Natural killer cell (primary cell): ENCODE measurements around the gene MRPS33. TPM values are rescaled to one million over a fixed set of nuclear protein-coding genes. Genes with fewer than 3 reads are reported as not detected.

ENCODE experiments used
- ATAC-seq, 3 donors: fragments of 150-1000 bp in 2 of 3; fragments of 200-7000 bp in 1 of 3; cut with Tn5 transposase; 1 replicate in 1 of 3; 2 replicates in 2 of 3; pipeline ENCODE4 v1.10.0; 2021; ENCODE audit warnings: mild to moderate bottlenecking in 2 of 3, moderate library complexity in 2 of 3
- DNase-seq, 2 donors: peaks; one replicate each; pipeline versions ENCODE4 v3.0.0 to v3.0.0-alpha.2; 2013 to 2021; ENCODE audit warnings: mixed read lengths in 1 of 2
- H3K27ac ChIP-seq: one replicate; pipeline ENCODE4 v1.5.1; 2013; ENCODE audit warnings: mild to moderate bottlenecking, low read length
- H3K27me3 ChIP-seq: one replicate; pipeline ENCODE4 v1.6.1; 2013; ENCODE audit warnings: low read length; ENCODE audit not compliant: control insufficient read depth, insufficient read depth
- H3K36me3 ChIP-seq: one replicate; pipeline ENCODE4 v1.6.1; 2013; ENCODE audit warnings: low read length; ENCODE audit not compliant: control insufficient read depth, insufficient read depth
- H3K4me1 ChIP-seq: one replicate; pipeline ENCODE4 v1.6.1; 2013; ENCODE audit warnings: low read length; ENCODE audit not compliant: control insufficient read depth, insufficient read depth
- H3K4me3 ChIP-seq: one replicate; pipeline ENCODE4 v1.5.1; 2013; ENCODE audit warnings: low read length
- H3K9me3 ChIP-seq: one replicate; pipeline ENCODE4 v1.6.1; 2013; ENCODE audit warnings: low read length; ENCODE audit not compliant: control insufficient read depth, insufficient read depth
- H3K27ac Mint-ChIP-seq, 2 donors: one replicate each; pipeline ENCODE4 v1.8.0; 2022; ENCODE audit warnings: mild to moderate bottlenecking in 2 of 2, mixed read lengths in 2 of 2, moderate library complexity in 1 of 2
- H3K27me3 Mint-ChIP-seq, 2 donors: one replicate each; pipeline ENCODE4 v1.8.0; 2022; ENCODE audit warnings: low read depth in 2 of 2, mixed read lengths in 2 of 2
- H3K36me3 Mint-ChIP-seq: one replicate; pipeline ENCODE4 v1.8.0; 2022; ENCODE audit warnings: mixed read lengths
- H3K4me1 Mint-ChIP-seq, 2 donors: one replicate each; pipeline ENCODE4 v1.8.0; 2022; ENCODE audit warnings: mixed read lengths in 2 of 2
- H3K4me3 Mint-ChIP-seq: one replicate; pipeline ENCODE4 v1.8.0; 2022; ENCODE audit warnings: mild to moderate bottlenecking, moderate library complexity, mixed read lengths
- H3K9me3 Mint-ChIP-seq, 2 donors: one replicate each; pipeline ENCODE4 v1.8.0; 2022; ENCODE audit warnings: mixed read lengths in 2 of 2
- whole genome bisulfite sequencing: methylation state at CpG from one replicate; pipeline ENCODE4 v1.1.7; 2013; ENCODE audit warnings: missing lambda C conversion rate; ENCODE audit not compliant: insufficient coverage; 5-methylcytosine and 5-hydroxymethylcytosine counted together
- intact Hi-C: fragments of 100-400 bp; cut with micrococcal nuclease; formaldehyde crosslinking; loops from one replicate; pipeline ENCODE4 v1.14.2; 2022
- total RNA-seq, 4 donors: library from RNA; stranded (reverse); fragments of 120-200 nt in 1 of 4; gene quantifications; one replicate each; pipeline versions ENCODE4 v1.2.3 to v1.2.4, GENCODE V29; 2013 to 2022
- TF ChIP-seq, protein P1 (sequence below): fragments of 200-600 bp; IDR thresholded peaks from one replicate; pipeline ENCODE4 v1.8.0; 2022; ENCODE audit warnings: antibody characterized with exemption

Gene MRPS33
- total RNA-seq, 3 donors from 2014 or later (not counting 1 experiment from before 2014, with no cell fraction given), result 12.8 to 14.1 (median 13.7) TPM

- H3K4me1 ChIP-seq, result no peaks in the 10 kb centered on the region
- TF ChIP-seq, protein P1, sequence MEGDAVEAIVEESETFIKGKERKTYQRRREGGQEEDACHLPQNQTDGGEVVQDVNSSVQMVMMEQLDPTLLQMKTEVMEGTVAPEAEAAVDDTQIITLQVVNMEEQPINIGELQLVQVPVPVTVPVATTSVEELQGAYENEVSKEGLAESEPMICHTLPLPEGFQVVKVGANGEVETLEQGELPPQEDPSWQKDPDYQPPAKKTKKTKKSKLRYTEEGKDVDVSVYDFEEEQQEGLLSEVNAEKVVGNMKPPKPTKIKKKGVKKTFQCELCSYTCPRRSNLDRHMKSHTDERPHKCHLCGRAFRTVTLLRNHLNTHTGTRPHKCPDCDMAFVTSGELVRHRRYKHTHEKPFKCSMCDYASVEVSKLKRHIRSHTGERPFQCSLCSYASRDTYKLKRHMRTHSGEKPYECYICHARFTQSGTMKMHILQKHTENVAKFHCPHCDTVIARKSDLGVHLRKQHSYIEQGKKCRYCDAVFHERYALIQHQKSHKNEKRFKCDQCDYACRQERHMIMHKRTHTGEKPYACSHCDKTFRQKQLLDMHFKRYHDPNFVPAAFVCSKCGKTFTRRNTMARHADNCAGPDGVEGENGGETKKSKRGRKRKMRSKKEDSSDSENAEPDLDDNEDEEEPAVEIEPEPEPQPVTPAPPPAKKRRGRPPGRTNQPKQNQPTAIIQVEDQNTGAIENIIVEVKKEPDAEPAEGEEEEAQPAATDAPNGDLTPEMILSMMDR, result no peak
- no peak overlapping the region for H3K27ac ChIP-seq
- intact Hi-C loops, result no loop called here
- Mint-ChIP-seq H3K36me3 (no peaks in the 10 kb centered on the region), H3K27me3 (peaks cover 13 to 30% of the 10 kb centered on the region in 2 donors), H3K4me1 (no peaks in the 10 kb centered on the region), H3K27ac (no peak overlapping the region), H3K9me3 (no peaks in the 10 kb centered on the region), H3K4me3 (no peak overlapping the region)
- H3K9me3 ChIP-seq, result no peaks in the 10 kb centered on the region
- WGBS, result 83% methylated on average over 2 of the region's 2 CpGs
- no peaks in the 10 kb centered on the region for H3K27me3 ChIP-seq
- DNase-seq (no peak), ATAC-seq (no peak)
- no peak overlapping the region for H3K4me3 ChIP-seq
- H3K36me3 ChIP-seq, result no peaks in the 10 kb centered on the region
These were observed 16.0 kb downstream of the MRPS33 start for GRCh38 chr7:140998715-140999114.

DNA sequence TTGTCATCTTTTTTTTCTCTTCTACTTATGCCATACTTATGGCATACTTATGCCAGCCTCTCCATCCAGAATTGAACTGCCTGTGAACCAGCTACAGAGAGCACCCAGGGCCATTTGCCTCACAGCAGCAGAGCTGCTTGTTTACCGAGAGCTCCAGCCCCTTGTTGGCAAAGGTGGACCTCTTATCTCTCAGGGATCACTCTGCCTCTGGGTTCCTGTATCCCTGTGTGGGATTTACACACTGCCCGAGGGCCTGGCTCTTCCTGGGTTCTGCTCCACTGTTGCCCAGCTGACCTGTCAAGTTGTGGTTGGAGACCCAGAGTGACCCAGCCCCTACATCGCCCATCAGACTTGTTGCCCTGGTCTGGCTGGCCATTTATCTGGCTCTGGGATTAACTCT is 22.3 kb downstream of the MRPS33 start:
- Histone ChIP-seq H3K27ac (no peak overlapping the region), H3K4me3 (no peak overlapping the region), H3K9me3 (no peaks in the 10 kb centered on the region), H3K27me3 (no peaks in the 10 kb centered on the region), H3K36me3 (no peaks in the 10 kb centered on the region), H3K4me1 (no peaks in the 10 kb centered on the region)
- Mint-ChIP-seq H3K27me3 (peaks cover 0 to 6% of the 10 kb centered on the region in 2 donors), H3K9me3 (no peaks in the 10 kb centered on the region), H3K4me3 (no peak overlapping the region), H3K36me3 (no peaks in the 10 kb centered on the region), H3K27ac (no peak overlapping the region), H3K4me1 (no peaks in the 10 kb centered on the region)
- WGBS, result 87% methylated on average over 3 of the region's 3 CpGs
- DNase-seq (no peak), ATAC-seq (no peak)
- TF ChIP-seq, protein P1, result no peak
- intact Hi-C loops, result no loop called here

GRCh38 chr7:140990193-140990962 is 24.4 kb downstream of the MRPS33 start:
- Histone ChIP-seq H3K27ac (no peak overlapping the region), H3K4me3 (no peak overlapping the region), H3K9me3 (no peaks in the 10 kb centered on the region), H3K36me3 (no peaks in the 10 kb centered on the region), H3K27me3 (no peaks in the 10 kb centered on the region), H3K4me1 (no peaks in the 10 kb centered on the region)
- Mint-ChIP-seq H3K27me3 (no peaks in the 10 kb centered on the region), H3K27ac (no peak overlapping the region), H3K36me3 (no peaks in the 10 kb centered on the region), H3K9me3 (no peaks in the 10 kb centered on the region), H3K4me1 (no peaks in the 10 kb centered on the region), H3K4me3 (no peak overlapping the region)
- TF ChIP-seq, protein P1, result no peak
- intact Hi-C loops, result no loop called here
- DNase-seq (no peak), ATAC-seq (no peak)
- WGBS, result 83% methylated on average over 3 of the region's 4 CpGs

DNA sequence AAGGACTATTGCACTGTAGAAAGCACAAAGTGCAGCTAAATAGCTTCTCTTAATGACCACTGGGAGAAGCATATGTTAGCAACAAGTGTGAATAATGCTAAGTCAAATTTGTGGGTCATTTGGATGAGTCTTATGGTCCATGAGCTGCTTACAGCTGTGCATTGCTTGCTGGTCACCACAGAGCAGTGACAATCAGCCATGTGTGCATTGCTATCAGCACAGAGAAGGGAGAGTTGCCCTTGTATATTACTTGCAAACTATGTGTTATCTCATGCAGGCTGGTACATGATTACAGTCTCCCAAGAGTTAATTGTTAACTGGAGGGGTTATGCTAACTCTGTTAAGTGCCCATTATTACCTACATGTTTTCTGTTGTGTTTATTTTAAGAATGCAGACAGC is 25.7 kb downstream of the MRPS33 start:
- Mint-ChIP-seq H3K9me3 (no peaks in the 10 kb centered on the region), H3K27ac (no peak overlapping the region), H3K4me3 (no peak overlapping the region), H3K36me3 (no peaks in the 10 kb centered on the region), H3K27me3 (no peaks in the 10 kb centered on the region), H3K4me1 (no peaks in the 10 kb centered on the region)
- no peaks in the 10 kb centered on the region for H3K27me3 ChIP-seq
- ATAC-seq (no peak), DNase-seq (no peak)
- no peak overlapping the region for H3K4me3 ChIP-seq
- peaks cover 3% of the 10 kb centered on the region for H3K9me3 ChIP-seq
- H3K4me1 ChIP-seq, result no peaks in the 10 kb centered on the region
- TF ChIP-seq, protein P1, result no peak
- no peak overlapping the region for H3K27ac ChIP-seq
- no peaks in the 10 kb centered on the region for H3K36me3 ChIP-seq
- intact Hi-C loops, result no loop called here
